HG03565 (cell line): ENCODE results near the gene FRMD1.

Experiments used
- ATAC-seq: cut with Tn5 transposase; IDR thresholded peaks from one replicate; pipeline ENCODE4 v1.9.1; 2021; ENCODE audit warnings: mild to moderate bottlenecking, moderate library complexity; ENCODE audit not compliant: unreplicated experiment

The FRMD1 gene

DNA sequence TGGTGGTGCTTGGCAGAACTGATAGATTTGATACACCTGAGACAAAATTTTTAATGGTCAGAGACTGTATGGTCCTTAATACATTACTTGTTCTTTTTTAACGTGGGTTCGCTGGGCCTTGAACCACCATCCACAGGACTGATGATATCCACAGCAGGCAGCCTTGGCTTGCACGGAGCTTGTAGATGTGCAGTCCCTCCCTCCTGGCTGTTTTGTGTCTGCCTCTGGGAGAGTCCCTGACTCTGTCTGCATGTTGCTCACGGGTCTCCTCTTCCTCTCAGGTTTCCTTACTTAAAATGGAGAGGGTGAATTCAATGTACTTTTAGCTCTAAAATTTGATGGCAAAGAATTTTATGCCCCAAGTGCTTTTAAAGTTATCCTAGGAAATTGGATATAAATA lies 64.0 kb downstream of the FRMD1 start:
- ATAC-seq = no peak

DNA sequence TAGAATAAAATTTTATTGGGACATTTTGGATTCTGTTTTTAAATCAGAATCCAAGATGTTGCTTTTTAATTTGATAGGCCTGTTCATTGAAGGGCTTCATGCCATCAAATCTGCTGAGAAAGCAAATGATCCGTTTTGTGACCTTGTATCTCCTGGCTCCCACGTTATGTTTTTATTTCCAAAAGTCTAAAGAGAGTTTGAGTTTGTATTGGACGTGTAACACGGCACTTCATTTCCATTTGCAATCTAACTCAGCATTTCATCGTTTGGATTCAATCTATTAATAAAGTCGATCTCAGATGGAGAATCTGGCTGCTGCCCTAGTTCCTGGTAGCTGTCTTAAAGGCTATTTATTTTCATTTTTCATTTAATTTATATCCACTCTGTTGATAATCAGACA lies 64.6 kb downstream of the FRMD1 start:
- ATAC-seq = no peak

DNA sequence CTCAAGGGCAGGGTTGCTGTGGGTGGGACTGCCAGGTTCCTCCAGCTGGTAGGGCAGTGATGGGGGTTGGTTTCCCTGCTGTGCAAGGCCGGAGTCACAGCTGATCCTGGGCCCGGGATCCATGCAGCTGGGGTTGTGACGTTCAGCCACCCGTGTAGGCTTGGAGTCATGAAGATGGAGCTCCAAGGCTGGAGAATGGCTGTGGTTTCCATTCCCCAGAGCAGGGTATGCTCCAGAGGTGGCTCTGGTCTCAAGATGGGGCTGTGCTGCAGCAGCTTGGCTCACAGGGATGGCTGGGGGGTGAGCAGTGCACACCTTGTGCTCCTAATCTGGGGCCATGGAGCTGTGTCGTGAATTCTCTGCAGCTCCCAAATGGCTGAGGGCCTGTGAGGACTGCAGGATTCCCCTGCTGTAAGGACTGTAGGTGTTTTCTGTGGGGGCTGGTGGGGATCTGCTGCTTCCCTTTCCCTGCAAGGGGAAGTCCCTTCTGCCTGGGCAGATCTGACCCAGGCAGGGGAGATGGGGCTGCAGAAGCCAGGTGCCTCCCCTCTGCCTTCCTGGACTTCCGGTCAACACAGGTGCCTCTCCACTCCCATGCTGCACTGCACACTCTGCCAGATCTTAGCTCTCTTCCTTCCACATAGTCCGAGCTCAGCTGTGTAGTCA lies 65.6 kb downstream of the FRMD1 start:
- no peak for ATAC-seq

DNA sequence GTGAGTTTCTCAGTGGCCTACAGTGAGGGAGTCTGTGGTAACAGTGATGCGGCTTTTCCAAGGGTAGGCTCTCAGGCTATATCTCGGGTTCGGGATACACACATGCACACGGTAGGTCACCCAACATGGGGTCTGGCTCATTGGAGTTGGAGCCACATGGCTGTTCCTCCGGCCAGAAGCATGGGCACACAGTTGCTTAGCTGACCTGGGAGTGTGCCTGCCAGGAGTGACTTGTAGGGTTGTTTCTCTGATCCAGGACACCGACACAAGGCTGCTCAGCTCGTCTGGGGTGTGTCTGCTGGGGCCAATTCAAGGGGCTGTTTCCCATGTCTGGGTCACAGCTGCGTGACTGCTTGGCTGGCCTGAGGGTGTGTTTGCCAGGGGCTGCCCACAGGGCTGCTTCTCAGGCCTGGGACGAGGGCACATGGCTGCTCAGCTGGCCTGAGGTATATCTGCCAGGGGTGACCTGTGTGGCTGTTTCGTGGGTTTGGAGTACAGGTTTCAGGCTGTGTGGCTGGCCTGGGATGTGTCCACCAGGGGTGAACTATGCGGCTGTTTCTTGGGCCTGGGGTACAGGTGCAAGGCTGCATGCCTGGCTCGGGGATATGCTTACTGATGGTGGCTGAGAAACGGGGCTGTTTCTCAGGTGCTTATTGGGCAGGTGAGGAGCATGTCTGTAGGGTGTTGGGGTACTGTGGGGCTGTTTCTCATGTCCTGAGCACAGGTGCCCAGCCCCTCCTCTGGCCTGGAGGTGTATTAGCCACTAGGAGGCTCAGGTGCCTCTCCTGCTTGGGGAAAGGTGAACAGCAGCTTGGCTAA lies 66.4 kb downstream of the FRMD1 start:
- no peak for ATAC-seq

DNA sequence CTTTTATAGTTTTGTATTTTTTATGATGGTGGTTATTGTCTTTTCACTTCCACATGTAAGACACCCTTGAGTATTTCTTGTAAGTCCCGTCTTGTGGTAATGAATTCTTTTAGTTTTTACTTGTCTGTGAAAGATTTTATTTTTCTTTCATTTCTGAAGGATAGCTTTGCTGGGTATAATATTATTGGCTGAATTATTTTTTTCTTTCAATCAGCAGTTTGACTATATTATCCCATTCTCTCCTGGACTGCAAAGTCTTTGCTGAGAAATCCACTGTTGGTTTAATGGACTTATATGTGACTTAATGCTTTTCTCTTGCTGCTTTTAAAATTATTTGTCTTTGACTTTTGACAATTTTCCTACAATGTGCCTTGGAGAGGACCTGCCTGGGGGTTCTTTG lies 67.7 kb downstream of the FRMD1 start:
- ATAC-seq = no peak

DNA sequence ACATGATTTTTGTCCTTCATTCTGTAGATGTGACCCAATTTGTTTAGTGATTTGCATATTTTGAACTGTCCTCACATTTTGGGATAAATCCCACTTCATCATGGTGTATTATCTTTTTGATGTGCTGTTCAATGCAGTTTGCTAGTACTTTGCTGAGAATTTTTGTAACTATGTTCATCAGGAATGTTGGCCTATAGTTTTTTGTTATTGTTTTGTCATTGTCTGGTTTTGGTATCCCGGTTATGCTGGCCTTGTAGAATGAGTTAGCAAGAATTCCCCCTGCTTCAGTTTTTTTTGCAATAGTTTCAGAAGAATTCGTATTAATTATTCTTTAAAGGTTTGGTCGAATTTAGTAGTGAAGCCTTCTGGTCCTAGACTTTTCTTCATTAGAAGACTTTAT lies 69.7 kb downstream of the FRMD1 start:
- no peak for ATAC-seq

DNA sequence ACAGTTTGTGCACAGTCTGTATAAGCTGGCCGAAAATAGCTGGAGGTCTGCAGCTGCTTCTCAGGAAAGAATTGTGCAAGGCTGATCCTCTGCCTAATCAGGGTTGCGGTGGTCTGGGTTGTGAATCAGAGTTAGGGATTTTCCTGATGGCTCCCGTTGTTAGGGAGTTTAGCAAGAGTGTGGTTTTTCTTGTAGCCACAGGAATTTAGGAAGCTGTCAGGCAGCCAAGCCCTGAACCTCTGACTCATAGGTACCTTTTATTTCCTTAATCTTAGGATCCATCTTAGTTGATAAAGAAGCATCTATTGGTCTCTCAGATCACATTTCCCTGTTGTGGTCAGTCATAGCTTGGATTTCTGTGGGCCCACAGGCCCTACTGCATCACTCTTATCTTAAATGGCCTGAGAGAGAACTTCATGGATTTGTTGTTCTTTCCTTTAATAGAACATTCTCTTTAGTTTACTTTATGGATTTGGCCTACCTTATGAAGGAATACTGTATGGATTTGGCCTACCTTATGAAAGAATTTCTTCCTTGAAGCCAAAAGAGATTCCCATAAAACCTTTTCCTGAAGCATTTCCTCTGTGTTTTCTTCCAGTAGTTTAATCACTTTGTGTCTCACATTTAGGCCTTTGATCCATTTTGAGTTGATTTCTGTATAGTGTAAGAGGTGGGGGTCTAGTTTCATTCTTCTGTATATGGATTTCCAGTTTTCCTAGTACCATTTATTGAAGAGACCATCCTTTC lies 71.2 kb downstream of the FRMD1 start:
- ATAC-seq = no peak

DNA sequence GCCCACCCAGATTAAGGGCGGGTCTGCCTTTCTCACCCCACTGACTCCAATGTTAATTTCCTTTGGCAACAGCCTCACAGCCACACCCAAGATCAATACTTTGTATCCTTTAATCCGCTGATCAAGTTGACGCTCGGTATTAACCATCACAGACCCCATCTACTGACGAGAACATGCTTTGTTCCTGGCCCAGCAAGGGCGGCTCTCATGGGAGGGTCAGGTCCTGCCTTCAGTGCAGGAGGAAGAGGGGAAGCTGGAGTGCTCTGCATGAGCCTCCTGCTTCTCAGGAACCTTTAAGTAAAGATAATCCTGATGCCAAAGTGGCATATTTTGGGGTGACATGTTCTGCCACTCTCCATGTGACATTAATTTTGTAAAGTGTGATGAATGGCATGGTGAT lies 73.2 kb downstream of the FRMD1 start:
- ATAC-seq = no peak

DNA sequence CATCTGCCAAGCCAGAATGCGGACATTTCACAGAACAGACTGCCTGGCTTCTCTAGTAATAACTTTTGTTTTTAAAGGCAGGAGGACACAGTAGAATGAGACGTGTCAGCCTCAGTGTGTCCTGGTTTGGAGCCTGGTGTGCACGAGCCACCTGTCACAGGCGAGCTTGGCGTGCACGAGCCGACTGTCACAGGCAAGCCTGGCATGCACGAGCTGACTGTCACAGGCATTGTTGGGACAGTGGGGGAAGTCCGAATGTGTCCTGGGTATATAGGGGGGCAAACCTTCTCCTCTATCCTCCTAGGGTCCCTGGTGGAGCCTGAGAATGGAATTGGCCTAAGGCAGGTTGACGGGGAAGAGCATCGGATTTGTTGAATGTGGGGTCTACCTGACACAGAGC lies 74.1 kb downstream of the FRMD1 start:
- ATAC-seq = no peak

DNA sequence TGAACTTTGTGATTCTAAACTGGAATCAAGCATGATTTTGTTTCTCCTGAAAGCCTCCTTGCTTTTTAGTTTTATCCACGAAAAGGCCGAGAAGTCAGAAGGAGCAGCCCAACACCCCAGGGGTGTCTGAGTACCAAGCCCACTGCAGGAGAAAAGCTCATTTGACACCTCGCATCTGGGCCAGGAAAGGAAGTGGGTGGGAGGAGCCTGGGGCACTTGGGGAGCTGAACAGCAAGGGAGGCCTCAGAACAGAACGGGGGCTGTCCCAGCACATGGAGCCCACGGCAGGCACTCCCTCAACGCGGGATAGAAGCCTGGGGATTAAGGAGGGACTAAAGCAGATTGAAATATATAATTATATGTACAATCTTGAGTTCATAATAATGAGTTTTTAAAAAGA lies 75.0 kb downstream of the FRMD1 start:
- ATAC-seq = no peak
